HT-29 (cell line): ENCODE measurements around the gene RNF7. TPM values are rescaled to one million over a fixed set of nuclear protein-coding genes. Genes with fewer than 3 reads are reported as not detected.
"Not testable (repeated sequence)": the region's sequence is repeated elsewhere in the genome, so short reads cannot be mapped to it uniquely, and the experiment has no call there.

Experiments used
- DNase-seq: peaks from one replicate; pipeline ENCODE4 v3.0.0-alpha.2; 2015; ENCODE audit warnings: low spot score
- total RNA-seq: library from RNA; depleted of rRNA; stranded (reverse); fragments of >200 nt; shearing (Covaris generic); gene quantifications from 2 replicates; pipeline ENCODE4 v1.2.3, GENCODE V29; 2014; rRNA removed

Gene RNF7
- total RNA-seq: 27.7 and 28.8 TPM in 2 replicates

DNA sequence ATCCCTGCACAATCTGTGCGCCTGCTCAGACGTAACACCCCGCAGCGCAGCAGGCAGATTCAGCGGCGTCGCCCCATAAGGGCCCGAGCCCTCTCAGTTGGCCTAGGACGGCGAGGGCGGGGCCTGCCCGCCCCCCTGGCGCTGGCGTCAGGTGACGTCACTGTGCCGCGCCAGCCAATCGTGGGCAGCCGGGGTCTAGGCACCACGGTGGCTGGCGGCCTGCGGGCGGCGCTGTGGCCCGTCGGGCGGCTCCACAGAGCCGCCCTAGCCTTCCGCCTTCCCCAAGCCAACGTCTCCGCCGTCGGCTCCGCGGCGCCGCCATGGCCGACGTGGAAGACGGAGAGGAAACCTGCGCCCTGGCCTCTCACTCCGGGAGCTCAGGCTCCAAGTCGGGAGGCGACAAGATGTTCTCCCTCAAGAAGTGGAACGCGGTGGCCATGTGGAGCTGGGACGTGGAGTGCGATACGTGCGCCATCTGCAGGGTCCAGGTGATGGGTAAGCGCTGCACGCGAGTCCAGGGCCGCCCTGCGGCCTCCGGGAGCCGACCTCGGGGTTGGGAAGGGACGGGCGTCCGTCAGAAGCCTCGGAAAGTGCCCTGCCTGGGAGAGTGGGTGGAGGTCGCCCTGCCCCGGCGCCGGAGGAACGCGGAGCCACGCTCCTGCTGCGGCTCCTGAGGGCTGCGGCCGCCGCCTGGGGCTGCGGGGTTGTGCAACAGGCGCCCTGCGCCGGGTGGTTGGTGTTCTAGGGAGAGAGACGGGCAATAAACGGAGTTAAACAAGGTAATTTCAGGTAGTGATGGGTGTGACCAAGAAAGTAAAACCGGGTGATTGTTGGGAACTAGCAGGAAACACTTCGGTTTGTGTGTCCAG is at the start of gene RNF7:
RNF7 (plus strand) TSS at position 277 of the 869 bp plus-strand sequence; CDS start at position 321, 44 bp downstream.
- peak; percentile 98 for DNase-seq

DNA sequence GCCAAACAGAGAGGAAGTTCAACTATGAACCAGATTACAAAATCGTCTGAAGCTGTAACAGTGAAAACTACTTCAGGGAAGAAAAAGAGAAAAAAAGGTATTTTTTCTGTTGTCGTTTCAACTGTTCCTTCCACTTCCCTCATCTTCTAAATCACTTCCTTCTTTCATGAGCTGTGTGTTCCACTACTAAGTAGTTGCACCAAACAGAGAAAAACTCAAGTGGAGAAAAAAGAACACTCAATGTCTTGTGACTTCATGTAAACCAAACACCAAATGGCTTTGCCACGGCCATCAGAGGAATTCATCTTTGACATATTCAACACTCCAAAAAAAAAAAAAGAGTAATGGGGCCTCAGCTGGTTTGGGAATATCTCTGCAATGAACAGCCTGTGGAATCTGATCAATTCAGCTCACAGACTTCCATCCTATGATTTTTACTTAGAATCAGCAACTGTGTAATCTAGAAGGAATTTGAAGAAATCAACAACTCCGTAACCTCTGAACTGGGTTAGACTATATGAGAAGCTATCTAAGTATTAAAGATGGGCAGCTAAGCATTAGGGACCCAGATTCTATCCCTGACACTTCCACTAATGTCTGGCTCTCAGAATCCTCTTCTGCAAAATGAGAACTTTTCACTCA is 47.5 kb upstream of the RNF7 start:
- DNase-seq: no peak

DNA sequence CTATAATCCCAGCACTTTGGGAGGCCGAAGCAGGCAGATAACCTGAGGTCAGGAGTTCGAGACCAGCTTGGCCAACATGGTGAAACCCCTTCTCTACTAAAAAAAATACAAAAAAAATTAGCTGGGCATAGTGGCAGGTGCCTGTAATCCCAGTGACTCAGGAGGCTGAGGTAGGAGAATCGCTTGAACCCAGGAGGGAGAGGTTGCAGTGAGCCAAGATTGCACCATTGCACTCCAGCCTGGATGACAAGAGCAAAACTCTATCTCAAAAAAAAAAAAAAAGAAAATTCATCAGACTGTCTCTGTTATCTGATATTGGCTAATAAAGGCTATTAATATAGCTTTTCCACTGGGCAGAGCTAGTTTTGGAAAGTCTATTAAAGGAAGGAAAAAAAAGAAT is 46.6 kb upstream of the RNF7 start:
- not testable (repeated sequence) for DNase-seq

DNA sequence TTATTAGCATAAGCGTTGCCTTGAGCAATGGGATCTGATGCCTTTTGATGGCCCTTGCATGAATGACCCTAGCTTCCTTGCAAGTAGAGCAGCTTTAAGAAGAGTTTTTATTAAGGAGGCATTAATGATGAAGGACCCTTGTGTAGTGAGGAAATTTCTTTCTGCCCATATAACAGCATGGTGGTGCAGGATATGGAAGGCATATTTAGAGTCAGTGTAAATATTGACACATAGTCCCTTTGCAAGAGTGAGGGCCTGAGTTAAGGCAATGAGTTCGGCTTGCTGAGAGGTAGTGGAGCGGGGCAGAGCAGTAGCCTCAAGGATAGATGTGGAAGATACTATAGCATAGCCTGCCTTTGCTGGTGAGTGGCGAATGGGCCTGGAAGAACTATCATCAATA is 45.1 kb upstream of the RNF7 start:
- DNase-seq: not testable (repeated sequence)

DNA sequence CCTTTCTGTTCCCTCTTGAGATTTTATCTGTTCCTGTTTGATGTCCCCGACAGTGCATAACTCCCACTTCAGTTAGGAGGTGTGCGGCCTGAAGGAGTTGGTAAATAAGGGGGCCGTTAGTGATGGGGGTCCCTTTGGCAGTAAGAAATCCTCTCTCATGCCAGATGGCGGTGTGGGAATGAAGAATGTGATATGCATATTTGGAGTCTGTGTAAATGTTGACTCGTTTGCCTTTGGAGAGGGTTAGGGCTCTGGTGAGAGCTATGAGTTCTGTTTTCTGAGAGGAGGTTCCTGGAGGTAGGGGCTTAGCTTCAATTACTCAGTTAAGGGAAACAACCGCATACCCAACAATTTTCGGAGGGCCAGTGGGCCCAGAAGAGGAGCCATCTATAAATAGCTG is 38.8 kb upstream of the RNF7 start:
- no peak for DNase-seq

DNA sequence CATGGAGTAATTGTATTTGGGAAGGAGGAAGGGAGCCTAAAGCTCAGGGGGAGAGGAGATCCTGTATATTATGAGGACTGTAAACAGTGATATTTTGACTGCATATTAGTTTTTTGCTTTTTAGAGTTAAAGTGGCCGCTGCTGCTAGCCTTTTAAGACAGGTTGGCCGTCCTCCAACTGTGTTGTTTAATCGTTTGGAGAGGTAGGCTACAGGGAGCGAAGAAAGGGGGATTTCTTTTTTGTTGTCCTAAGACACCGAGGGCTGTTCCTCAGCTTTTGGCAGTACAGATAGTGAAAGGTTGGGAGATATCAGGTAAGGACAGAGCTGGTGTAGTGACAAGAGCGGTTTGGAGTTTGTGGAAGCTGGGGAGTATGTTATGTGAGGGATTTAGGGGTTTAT is 38.2 kb upstream of the RNF7 start:
- DNase-seq: no peak

DNA sequence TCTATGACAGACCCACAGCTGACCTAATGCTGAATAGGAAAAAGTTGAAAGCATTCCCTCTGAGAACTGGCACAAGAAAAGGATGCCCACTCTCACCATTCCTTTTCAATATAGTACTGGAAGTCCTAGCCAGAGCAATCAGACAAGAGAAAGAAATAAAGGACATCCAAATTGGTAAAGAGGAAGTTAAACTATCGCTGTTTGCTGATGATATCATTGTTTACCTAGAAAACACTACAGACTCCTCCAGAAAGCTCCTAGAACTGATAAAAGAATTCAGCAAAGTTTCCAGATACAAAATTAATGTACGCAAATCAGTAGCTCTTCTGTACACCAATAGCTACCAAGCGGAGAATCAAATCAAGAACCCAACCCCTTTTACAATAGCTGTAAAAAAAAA is 34.7 kb upstream of the RNF7 start:
- not testable (repeated sequence) for DNase-seq

DNA sequence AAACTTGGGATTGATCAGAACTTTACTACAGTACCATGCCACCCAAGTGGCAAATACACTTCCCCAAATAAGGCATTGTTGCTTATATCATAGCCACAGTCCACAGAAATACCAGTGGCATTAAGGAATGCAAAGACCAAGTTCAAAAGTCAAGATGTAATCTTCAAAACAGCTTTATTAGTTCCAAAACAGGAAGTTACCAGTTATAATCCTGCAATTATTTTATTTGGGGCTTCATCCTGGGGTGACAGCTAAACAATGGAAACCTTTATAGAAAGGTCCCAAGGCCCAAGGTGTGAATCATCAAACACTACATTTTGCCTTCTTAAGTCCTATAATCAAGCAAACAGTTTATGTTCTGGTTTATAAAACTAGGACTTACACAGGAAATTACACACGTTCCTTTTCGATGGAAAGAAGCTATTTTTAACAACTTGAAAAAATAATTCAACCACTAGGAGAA is 30.3 kb upstream of the RNF7 start:
- DNase-seq: peak; percentile 81

DNA sequence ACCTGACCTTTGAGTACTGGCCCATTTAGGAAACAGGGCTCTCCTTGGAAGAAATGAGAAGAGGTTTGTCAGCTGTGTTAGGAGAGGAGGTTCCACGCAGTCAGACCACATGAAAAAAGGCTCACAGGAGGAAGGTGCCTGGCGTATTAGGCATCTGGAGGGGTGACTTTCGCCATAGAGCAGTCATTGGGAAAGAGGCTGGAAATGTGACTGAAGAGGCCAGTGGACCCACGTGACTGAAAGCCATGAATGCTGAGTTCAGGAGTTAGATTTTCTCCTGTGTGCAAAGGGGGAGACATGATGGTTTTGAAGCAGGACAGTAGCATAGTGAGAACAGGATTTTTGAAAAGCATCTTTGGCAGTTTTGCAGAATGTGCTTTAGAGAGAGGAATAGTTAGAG is 29.7 kb upstream of the RNF7 start:
- DNase-seq: peak; percentile 38

DNA sequence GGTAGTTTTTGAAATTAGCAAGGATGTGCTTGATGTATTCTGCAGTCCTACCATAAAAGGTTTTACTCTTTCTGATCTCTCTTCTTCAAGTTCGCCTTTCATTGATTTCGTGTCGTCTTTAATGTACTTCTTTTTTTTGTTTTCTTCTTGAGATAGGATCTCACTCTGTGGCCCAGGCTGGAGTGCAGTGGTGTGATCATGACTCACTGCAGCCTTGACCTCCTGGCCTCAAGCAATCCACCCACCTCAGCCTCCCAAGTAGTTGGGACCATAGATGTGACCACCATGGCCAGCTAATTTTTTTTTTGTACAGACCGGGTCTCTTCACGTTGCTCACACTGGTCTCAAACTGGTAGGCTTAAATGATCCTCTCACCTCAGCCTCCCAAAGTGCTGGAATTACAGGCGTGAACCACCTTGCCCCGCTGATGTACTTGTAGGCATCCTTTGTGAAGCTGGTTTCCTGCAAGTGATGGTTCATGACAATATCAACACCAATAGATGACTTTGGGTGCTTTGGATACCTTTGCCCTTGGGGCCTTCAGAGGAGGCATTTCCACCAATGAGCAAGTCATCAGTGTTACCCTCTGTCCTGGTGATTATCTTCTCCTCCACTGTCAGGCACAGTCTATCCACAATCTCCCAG is 28.9 kb upstream of the RNF7 start:
- DNase-seq: no peak

DNA sequence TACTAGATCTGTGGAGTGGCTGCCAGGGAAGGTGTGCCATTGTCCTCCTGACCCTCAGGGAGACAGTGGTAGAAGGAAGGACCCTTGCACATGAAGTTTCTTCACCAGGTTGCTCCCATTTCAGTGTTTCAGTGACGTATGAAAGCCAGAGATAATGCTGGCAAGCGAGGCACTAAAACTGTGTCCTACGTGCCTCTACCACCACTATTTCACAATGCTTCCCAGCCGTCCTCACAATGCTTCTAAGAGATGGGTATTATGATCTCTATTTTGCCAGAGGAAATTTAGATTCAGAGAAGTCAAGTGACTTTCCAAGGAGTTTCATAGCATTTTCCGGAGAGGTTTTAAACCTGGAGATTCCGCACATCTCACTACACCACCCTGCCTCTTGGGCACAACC is 28.0 kb upstream of the RNF7 start:
- DNase-seq: no peak

DNA sequence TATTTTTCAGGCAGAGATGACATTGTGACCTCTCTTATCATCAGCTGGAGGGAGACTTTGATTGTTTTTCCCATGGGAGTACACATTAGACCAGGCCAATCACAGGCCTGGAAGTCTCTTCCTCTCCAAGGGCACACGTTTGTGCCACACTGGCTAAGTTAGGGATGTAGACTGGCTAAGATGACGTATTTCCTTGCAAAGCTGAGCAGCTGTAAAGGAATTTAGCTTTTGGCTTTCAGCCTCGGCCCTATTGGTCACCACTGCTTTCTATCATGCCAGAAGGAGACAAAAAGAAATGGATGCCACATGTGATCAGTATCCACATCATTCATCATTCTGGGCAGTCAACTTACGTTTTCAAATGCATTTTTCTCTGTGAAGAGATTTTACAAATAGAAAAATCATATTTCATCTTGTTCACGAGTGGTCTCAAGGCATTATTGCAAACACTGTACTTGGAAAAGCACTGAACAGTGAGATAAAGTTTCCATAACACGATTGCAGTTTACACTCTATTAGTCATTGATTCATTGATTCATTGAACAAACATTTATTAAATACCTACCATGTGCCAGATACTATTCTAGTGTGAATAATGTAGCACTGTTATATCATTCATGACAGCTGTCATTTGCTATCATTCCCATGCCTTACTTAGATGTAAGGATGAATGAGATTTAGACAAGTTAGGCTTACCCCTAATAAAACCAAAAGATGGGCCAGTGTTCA is 27.0 kb upstream of the RNF7 start:
- no peak for DNase-seq

DNA sequence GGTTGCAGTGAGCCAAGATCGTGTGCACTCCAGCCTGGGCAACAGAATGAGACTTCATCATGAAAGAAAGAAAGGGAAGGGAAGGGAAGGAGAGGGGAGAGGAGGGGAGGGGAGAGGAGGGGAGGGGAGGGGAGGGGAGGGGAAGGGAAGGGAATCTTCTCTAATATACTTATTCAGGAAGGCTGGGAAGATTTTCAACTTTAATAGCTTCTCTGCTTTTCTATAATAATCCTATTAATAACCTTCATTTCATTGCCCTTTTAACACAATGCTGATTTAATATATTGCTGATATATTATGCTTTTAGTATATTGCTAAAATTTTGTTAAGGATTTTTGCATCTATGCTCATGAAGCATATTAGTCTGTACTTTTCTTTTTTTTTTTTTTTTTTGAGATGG is 23.4 kb upstream of the RNF7 start:
- no peak for DNase-seq

DNA sequence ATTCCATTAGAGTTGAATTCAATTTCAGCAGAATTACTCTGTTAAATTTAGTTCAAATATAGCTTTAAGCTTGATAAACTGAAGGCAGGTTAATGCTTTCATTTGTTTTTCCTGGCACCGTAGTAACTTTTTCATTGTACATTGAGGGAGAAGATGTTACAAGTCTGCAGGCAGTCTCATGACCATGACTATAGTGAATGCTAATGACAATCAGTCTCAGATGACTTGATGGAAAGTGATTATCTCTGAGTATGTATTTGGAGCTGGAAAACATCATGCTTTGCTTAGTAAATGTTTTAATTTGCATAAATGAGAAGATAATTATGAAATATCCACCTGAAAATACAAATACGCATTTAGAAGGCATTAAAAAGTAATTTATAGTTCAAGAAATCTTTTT is 16.0 kb upstream of the RNF7 start:
- no peak for DNase-seq

DNA sequence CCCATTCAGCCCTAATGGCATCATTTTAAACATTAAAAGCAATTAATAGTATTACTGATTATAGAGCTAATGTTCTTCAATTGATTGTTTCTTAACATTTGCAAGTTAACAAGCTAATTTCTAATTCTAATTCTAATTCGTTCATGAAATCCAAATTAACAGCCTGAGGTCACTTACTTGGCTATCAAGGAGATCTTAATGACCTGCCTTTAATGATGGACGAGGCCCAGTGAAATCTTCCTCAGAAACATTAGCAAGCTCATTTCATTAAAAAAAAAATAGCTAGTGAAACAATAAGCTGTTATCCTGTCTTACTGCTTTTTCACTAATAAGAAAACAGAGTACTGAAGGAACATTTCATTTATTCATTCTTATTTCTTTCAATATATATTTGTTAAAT is 15.4 kb upstream of the RNF7 start:
- DNase-seq: no peak

DNA sequence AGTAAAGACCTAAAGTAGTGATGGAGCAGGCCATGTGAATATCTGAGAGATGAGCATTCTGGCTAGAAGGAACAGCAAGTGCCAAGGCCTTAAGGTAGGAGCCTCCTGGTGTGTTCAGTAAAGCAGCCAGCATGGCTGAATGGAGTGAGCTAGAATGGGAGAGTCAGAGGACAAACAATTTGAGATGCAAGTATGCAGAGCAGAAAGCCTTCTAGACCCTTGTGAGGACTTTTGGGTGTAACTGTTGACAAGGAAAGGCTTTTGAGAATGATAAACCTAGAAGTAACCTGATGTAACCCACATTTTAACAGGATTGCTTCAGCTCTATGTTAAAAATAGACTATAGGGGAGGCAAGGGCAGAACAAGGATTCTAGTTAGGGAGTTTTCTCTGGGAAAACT is 14.8 kb upstream of the RNF7 start:
- no peak for DNase-seq

DNA sequence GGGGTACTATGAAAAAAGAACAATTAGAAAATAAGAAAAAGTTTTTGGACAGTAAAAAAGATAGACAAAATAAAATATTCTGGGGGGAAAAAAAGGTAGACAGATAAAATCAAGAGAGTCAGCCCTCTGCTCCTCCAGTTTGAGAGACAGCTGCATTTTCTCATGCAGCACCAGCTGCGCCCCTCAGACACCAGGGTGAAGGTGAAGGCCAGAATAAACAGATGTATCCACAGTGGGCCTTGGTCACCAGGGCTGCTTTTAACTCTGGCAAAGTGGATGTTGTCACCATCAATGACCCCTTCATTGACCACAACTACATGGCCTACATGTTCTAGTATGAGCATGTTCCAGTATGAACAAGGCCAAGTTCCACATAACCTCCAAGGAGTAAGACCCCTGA is 13.9 kb upstream of the RNF7 start:
- no peak for DNase-seq

DNA sequence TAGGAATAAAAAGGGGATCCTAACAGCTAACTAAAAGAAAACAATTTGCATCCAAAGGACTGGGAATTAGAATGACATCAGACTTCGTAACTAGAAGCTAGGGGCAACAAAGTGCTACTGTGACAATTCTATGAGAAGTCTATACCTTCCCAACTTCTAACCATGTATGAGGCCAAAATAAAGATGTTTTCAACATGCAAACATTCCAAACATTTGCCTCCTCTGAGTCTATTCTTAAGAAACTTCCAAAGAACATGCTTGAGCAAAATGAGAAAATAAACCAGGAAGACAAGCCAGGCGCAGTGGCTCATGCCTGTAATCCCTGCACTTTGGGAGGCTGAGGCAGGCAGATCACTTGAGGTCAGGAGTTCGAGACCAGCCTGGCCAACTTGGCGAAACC is 13.1 kb upstream of the RNF7 start:
- DNase-seq: no peak

DNA sequence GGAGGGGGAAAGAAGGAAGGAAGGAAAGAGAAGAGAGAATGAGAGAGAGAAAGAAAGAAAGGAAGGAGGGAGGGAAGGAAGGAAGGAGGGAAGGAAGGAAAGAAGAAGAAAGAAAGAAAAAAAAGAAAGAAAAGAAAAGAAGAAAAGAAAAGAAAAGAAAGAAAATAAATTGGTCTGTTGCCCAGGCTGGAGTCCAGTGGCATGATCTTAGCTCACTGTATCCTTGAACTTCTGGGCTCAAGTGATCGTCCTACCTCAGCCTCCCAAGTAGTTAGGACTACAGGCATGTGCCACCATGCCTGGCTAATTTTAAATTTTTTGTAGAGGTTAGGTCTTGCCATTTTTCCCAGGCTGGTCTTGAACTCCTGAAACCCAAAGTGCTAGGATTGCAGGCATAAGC is 11.6 kb upstream of the RNF7 start:
- DNase-seq: no peak

DNA sequence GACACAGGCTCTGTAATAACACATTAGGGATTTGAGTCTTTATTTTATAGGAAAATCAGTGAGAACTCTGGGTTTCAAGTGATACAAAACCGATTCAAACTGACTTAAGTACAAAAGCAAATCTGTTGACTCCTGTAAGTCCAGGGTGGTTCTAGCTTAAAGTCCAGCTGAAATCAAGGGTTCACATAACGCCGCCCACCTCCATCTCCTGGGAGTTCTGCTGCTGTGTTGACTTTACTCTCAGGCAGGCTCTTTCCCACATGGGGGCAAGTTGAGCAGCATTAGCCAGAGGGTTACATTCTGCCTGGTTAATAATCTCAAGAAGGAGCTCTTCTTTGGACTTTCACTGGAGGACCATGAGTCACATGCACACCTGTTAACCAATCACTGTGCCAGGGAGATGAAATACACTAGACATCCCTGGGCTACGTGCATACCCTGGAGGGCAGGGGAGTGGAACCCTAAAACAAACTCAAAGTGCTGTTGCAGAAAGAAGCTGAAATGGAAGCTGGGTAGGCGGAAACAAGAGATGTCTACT is 9.7 kb upstream of the RNF7 start:
- DNase-seq: peak; percentile 51

DNA sequence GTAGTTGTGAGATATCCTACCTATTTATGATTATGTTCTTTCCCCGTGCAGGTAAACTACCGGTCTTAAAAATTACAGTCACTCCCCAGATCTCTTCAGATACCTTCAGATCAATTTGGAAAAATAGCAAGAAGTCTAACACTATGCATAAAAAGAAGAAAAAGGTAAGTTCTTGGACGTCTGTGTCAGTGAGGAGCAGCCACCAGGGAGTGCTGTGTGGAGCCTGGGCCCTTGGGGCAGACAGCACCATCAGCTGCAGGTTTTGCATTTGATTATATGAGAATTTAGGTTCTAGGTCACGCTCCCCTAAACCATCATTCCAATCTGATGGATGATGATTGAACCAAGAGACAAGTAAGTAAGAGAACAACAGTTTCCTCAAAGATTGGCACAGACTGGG is 8.9 kb upstream of the RNF7 start:
- DNase-seq: no peak

DNA sequence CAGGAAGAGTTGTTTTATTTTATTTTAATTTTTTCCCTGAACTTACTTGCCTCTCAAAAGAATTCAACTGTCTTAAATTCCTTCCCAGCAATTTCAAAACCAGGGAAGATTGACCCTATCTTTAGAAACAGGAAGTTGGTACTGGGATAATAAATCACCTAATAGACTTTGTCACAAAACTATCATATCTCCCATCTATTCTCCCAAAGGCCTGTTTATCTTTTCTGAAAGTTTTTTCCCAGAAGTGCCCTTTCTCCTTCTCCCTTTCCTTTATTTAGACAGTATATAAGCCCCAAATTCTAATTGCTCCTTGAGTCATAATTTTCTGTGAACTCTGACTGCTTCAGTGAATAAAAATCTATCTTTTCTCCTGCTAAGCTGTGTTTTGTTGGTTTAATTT is 2.9 kb upstream of the RNF7 start:
- no peak for DNase-seq
